ENCODE measurements around the gene MIA3. TPM values are rescaled to one million over a fixed set of nuclear protein-coding genes. Genes with fewer than 3 reads are reported as not detected.

MIA3 gene
- total and polyA plus RNA-seq, 2 of the 4 experiments (the other 2 are of a cell fraction) = 35.0 to 45.4 TPM

DNA sequence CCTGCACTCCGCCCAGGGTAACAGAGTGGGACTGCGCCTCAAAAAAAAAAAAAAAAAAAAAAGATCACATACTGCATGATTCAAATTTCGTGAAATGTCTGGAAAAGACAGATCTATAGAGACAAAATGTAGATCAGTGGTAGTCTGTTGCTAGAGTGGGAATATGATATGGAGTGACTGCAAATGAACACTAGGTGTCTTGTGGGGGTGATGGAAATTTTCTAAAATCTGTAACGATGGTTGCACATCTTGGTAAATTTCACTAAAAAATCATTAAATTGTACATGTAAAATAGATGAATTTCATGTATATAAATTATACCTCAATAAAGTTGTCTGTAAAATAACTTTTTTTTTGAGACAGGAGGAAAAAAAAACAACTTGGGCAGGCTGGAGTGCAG lies 88.9 kb downstream of the MIA3 start:
- H4K8ac ChIP-seq (ENCODE audit: low read depth in 2 of 2, low read length in 2 of 2) = no peak overlapping the region
- CTCF ChIA-PET = interaction anchor here (0.7 kb wide), 1 partner anchor 1937 kb away, joined by 6 read pairs; no protein-coding TSS in a partner anchor
- H3K23ac ChIP-seq (ENCODE audit: low read depth, low read length) = no peak overlapping the region
- H2AK5ac ChIP-seq (ENCODE audit: low read depth, low read length) = no peak overlapping the region
- no peak overlapping the region for H3K27ac ChIP-seq (ENCODE audit: insufficient read depth, low read length)
- no CpG with 5 or more reads among the region's 4 CpGs for WGBS, 2 experiments (ENCODE audit: extremely low coverage in 2 of 2, insufficient read length in 1 of 2)
- no peak overlapping the region for H2AFZ ChIP-seq (replicated peaks; ENCODE audit: low read length, poor library complexity)
- H3K27me3 ChIP-seq (ENCODE audit: control insufficient read depth, insufficient read depth, low read length) = no peaks in the 10 kb centered on the region
- no peak for DNase-seq
- H3K4me1 ChIP-seq (ENCODE audit: control insufficient read depth, insufficient read depth, low read length) = no peaks in the 10 kb centered on the region
- no peaks in the 10 kb centered on the region; the same call in 1 of the 2 replicates for H4K20me1 ChIP-seq (ENCODE audit: insufficient read depth, low read length)
- no peak overlapping the region for H2BK20ac ChIP-seq (ENCODE audit: low read depth, low read length)
- intact Hi-C loops (cut with micrococcal nuclease) (no loop called here), in situ Hi-C loops (cut with MboI; ENCODE audit: low sequenced_read_pairs) (no loop called here), dilution Hi-C loops (cut with HindIII; ENCODE audit: low sequenced_read_pairs, unreplicated experiment) (no loop called here)
- no peak overlapping the region for H3K4me2 ChIP-seq (ENCODE audit: low read depth, low read length)
- no peak overlapping the region for H4K5ac ChIP-seq (ENCODE audit: low read depth, low read length)
- peaks cover 5% of the 10 kb centered on the region; the same call in 1 of the 2 replicates for H3K36me3 ChIP-seq (ENCODE audit: control insufficient read depth, insufficient read depth, low read length)
- BruUV-seq (replicated peaks) = no TSS peak
- POLR2A ChIA-PET (ENCODE audit: unreplicated experiment) = no interaction called here
- H3K56ac ChIP-seq (ENCODE audit: extremely low read depth, insufficient read depth, low read length) = no peak overlapping the region
- no peak overlapping the region for H3K9ac ChIP-seq (ENCODE audit: low read depth, low read length)
- H2AK9ac ChIP-seq (replicated peaks; ENCODE audit: low read depth, low read length, poor library complexity) = no peak overlapping the region
- H3K18ac ChIP-seq (ENCODE audit: low read depth, low read length) = no peak overlapping the region
- H3K79me1 ChIP-seq (ENCODE audit: low read depth in 1 of 2, low read length in 2 of 2) = peaks cover 8 to 47% of the 10 kb centered on the region in 2 experiments; a peak in 3 of 4 replicates
- no peak for ATAC-seq (ENCODE audit: low read depth)
- H4K91ac ChIP-seq (ENCODE audit: insufficient read depth, low read depth, low read length) = no peak overlapping the region
- no peak overlapping the region for H2BK5ac ChIP-seq (ENCODE audit: low read depth, low read length, poor library complexity, severe bottlenecking)
- H2BK15ac ChIP-seq (ENCODE audit: low read depth, low read length) = no peak overlapping the region
- H2BK120ac ChIP-seq (ENCODE audit: low read depth, low read length) = no peak overlapping the region
- no peaks in the 10 kb centered on the region for H3K9me3 ChIP-seq (ENCODE audit: control insufficient read depth, insufficient read depth, low read length)
- no peak overlapping the region for H3K4ac ChIP-seq (ENCODE audit: low read depth, low read length)
- no peak for TF ChIP-seq CHD1 (IDR thresholded peaks at IDR 0.05; ENCODE audit: low read depth, low read length)
- TF ChIP-seq, protein P1, sequence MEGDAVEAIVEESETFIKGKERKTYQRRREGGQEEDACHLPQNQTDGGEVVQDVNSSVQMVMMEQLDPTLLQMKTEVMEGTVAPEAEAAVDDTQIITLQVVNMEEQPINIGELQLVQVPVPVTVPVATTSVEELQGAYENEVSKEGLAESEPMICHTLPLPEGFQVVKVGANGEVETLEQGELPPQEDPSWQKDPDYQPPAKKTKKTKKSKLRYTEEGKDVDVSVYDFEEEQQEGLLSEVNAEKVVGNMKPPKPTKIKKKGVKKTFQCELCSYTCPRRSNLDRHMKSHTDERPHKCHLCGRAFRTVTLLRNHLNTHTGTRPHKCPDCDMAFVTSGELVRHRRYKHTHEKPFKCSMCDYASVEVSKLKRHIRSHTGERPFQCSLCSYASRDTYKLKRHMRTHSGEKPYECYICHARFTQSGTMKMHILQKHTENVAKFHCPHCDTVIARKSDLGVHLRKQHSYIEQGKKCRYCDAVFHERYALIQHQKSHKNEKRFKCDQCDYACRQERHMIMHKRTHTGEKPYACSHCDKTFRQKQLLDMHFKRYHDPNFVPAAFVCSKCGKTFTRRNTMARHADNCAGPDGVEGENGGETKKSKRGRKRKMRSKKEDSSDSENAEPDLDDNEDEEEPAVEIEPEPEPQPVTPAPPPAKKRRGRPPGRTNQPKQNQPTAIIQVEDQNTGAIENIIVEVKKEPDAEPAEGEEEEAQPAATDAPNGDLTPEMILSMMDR (conservative IDR thresholded peaks at IDR 0.05; ENCODE audit: low read depth, low read length) = no peak
- no peak for TF ChIP-seq RAD21 (IDR thresholded peaks at IDR 0.05; ENCODE audit: low read length)
- TF ChIP-seq SMC3 (IDR thresholded peaks at IDR 0.05; ENCODE audit: low read depth, low read length) = no peak
- no peak for TF ChIP-seq FOS (IDR thresholded peaks at IDR 0.05; ENCODE audit: low read depth, low read length)
- TF ChIP-seq BHLHE40 (IDR thresholded peaks at IDR 0.05; ENCODE audit: low read depth, low read length) = no peak
- no peak for TF ChIP-seq POLR2A (IDR thresholded peaks at IDR 0.05; ENCODE audit: low read depth, low read length)
- no peak for TF ChIP-seq CEBPB (IDR thresholded peaks at IDR 0.05; ENCODE audit: low read depth, low read length)
- TF ChIP-seq, protein P2, sequence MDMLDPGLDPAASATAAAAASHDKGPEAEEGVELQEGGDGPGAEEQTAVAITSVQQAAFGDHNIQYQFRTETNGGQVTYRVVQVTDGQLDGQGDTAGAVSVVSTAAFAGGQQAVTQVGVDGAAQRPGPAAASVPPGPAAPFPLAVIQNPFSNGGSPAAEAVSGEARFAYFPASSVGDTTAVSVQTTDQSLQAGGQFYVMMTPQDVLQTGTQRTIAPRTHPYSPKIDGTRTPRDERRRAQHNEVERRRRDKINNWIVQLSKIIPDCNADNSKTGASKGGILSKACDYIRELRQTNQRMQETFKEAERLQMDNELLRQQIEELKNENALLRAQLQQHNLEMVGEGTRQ (IDR thresholded peaks at IDR 0.05; ENCODE audit: low read depth, low read length) = no peak
- no peak for TF ChIP-seq MAFK (IDR thresholded peaks at IDR 0.05; ENCODE audit: low read depth, low read length)
- TF ChIP-seq MAZ (IDR thresholded peaks at IDR 0.05; ENCODE audit: borderline replicate concordance, low read depth, low read length) = no peak
- no peak for TF ChIP-seq MXI1 (IDR thresholded peaks at IDR 0.05; ENCODE audit: borderline replicate concordance, low read depth, low read length)
- TF ChIP-seq RFX5 (IDR thresholded peaks at IDR 0.05; ENCODE audit: low read depth, low read length) = no peak
- TF ChIP-seq RCOR1 (IDR thresholded peaks at IDR 0.05; ENCODE audit: insufficient replicate concordance, low read length) = no peak
- TF ChIP-seq, protein P3, sequence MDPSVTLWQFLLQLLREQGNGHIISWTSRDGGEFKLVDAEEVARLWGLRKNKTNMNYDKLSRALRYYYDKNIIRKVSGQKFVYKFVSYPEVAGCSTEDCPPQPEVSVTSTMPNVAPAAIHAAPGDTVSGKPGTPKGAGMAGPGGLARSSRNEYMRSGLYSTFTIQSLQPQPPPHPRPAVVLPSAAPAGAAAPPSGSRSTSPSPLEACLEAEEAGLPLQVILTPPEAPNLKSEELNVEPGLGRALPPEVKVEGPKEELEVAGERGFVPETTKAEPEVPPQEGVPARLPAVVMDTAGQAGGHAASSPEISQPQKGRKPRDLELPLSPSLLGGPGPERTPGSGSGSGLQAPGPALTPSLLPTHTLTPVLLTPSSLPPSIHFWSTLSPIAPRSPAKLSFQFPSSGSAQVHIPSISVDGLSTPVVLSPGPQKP (IDR thresholded peaks at IDR 0.05; ENCODE audit: borderline replicate concordance, low read depth, low read length) = no peak
- H3K14ac ChIP-seq (replicated peaks; ENCODE audit: low read depth, low read length) = no peak overlapping the region
- no peaks in the 10 kb centered on the region; the same call in 1 of the 2 replicates for H3K9me1 ChIP-seq (ENCODE audit: insufficient read depth, low read length)
- no peak overlapping the region for H3K4me3 ChIP-seq (ENCODE audit: insufficient read depth, low read depth, low read length)
